GM18499 (cell line): Measurements from ENCODE around the gene MRPS26.
"Not testable (repeated sequence)": the region's sequence is repeated elsewhere in the genome, so short reads cannot be mapped to it uniquely, and the experiment has no call there.

ENCODE experiments used
- ATAC-seq: cut with Tn5 transposase; IDR thresholded peaks from one replicate; pipeline ENCODE4 v1.9.1; 2021; ENCODE audit warnings: moderate number of reproducible peaks; ENCODE audit not compliant: insufficient read depth, unreplicated experiment

Gene MRPS26

DNA sequence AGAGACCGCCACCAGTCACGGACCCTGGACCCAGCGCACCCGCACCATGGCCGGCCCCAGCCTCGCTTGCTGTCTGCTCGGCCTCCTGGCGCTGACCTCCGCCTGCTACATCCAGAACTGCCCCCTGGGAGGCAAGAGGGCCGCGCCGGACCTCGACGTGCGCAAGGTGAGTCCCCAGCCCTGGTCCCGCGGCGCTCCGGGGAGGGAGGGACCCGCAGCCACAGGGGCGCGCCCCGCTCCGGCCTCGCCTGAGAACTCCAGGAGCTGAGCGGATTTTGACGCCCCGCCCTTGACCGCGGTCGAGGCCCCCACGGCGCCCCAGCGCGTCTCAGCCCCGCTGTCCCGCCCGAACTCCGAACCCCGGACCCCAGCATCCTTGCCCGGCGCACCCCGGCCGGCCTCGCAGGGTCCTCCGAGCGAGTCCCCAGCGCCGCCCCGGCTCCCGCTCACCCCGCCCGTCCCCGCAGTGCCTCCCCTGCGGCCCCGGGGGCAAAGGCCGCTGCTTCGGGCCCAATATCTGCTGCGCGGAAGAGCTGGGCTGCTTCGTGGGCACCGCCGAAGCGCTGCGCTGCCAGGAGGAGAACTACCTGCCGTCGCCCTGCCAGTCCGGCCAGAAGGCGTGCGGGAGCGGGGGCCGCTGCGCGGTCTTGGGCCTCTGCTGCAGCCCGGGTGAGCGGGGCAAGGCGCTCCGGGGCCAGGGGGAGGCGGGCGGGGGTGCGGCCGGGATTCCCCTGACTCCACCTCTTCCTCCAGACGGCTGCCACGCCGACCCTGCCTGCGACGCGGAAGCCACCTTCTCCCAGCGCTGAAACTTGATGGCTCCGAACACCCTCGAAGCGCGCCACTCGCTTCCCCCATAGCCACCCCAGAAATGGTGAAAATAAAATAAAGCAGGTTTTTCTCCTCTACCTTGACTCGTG lies 26.0 kb downstream of the MRPS26 start, which contains the start of gene OXT:
Gene OXT (plus strand): TSS at position 11 of the 920 bp plus-strand sequence. CDS start 36 bp downstream, at position 47.
- no peak for ATAC-seq

DNA sequence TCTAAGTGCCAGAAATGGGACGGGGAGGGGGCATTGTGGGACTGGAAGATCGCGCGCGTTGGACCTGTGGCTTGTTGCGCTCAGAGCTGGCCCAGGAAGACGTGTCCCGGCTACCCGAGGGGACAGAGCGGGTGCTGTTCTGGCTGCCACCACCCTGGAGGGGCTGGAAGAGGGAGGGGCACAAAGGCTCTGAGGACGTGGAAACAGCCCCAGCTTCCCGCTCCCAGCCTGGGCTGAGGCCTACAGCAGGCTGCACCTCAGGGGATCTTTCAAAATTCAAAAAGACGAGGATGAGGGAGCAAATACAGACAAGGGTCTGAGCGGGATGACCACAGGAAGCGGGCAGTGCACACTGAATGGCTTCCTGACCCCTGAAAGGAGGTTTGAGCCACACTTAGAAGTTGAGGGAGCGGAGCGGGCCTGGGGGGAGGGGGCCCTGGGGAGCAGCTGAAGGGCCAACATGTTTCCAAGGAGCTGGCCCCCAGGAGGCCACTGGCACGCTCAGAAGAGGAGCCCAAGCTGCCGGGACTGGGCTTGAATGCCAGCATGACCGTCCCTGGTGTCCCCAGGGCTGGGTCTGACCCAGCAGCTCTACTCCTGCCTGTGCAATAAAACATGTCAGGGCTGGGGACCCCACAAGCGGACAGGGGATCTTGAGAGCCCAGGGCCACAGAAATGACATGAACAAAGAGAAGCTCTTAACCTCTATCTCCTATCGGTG lies 26.8 kb downstream of the MRPS26 start:
- no peak for ATAC-seq

DNA sequence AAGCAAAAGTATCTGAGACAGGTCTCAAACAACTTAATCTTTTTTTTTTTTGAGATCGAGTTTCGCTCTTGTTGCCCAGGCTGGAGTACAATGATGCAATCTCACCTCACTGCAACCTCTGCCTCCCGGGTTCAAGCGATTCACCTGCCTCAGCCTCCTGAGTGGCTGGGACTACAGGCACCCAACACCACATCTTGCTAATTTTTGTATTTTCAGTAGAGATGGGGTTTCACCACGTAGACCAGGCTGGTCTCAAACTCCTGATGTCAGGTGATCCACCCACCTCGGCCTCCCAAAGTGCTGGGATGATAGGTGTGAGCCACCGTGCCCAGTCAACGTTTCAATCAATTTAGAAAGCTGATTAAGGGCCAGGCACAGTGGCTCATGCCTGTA lies 27.4 kb downstream of the MRPS26 start:
- not testable (repeated sequence) for ATAC-seq

DNA sequence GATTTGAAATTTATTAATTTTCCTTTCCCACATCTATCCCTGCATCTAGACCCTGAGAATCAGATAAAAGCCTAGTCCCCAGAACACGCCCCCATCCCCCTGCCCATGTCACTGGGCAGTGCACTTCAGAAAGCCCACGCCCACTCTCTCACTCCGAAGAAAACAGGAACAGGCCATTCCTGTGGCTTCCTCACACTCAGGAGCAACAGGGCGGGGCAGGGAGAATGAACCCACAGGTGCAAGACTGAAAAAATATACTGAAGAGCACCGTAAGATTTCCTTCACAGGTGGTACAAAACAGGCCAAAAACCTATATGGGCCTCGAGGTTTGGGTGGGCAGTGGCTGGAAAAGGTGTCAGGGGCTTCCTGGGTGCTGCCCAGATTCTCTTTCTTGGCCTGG lies 29.0 kb downstream of the MRPS26 start:
- ATAC-seq: no peak

DNA sequence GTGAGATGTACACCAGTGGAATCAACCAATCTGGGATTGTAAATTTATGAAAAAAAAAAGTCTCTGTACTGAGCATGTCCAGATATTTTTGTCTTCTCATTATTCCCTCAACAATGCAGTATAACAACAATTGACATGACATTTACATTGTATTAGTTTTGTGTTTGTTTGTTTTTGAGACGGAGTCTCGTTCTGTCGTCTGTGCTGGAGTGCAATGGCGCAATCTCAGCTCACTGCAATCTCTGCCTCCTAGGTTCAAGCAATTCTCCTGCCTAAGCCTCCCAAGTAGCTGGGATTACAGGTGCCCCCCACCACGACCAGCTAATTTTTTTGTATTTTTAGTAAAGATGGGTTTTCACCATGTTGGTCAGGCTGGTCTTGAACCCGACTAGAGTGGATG lies 29.5 kb downstream of the MRPS26 start:
- not testable (repeated sequence) for ATAC-seq

DNA sequence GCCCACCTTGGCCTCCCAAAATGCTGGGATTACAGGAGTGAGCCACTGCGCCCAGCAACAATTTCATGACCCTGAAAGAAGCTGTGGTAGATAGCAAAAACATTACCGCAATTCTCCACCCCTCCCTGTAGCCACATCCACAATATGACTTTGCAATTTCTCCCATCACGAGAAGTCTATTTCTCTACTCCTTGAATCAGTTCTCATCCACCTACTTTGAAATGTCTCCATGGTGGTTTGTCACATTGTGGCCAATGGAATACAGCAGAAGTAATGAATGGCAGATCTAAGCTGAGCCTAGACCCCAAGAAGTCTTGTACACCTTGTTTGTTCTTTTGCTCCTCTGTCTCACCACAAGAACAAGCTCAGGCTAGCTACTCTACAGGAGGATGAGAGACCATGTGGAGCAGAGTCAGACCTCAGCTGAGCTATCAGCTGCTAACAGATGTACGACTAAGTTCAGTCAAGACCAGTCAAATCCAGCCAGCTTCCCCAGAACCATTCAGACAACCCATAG lies 31.8 kb downstream of the MRPS26 start:
- no peak for ATAC-seq

DNA sequence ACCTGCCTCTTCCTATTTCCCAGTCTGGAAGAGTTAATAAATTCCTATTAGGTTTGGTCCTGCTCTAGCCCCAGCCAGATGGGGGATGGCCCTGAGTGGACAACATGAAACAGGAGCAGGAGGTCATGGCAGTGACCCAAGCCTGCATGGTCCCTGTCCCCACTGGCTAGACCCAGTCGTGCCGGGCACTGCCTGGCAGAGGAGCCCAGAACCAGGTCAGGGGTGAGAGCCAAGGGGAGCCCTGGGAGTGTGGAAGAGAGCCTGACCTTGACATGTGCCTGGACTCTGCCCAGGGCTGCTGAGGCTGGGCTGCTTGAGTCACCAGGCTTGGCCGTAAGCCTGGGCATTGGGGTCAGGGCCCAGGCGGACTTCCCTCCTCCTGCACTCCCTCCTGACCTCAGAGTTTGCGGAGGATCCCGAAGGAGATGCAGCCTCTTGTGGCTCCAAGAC lies 35.1 kb downstream of the MRPS26 start:
- ATAC-seq: no peak

DNA sequence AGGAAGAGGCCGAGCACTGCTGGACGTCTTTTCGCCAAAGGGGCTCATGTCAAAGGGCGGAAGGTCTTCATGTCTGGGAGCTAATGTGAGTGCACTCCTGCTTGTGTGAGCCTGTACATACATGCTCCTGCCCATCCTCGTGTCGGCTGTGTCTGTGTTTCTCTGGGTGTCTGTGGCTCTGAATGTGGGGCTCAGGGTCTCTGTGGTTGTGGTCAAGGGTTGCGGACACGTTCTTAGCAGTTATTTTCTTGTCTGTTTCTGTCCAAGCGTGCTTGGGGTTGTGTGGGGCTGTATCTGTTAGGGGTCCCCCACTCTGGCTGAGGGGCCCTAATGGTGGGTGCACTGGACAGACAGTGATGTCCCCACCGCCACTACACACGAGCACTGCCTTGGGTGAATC lies 35.8 kb downstream of the MRPS26 start:
- no peak for ATAC-seq

DNA sequence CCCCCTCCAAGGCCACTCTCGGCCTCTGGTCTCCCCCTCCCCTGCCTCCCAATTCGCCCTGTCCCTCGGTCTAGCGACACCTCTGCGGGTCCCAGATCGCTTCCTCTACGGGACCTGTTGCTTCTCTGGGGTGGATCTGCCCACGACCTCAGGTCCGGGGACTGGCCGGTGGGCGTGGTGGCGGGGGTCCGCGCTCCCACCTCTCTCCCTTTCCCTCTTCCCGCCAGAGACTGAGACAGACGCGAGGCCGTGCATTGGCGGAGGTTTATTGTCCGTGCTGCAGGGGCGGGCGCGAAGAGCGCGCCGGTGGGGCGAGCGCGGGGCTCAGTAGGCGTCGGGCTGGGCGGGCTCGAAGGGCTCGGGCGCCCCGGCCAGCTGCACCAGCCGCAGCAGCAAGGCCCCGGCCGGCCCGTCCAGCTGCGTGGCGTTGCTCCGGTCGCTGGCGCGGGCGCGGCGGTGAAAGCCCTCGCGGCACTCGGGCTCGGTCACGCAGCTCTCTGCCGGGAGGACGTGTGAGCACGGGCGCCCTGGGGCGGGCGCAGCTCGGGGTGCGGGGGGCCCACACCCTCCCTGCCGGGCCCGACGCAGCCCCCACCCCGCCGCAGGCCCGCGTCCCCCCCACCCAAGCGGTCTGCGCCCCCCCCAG lies 36.6 kb downstream of the MRPS26 start:
- no peak for ATAC-seq

DNA sequence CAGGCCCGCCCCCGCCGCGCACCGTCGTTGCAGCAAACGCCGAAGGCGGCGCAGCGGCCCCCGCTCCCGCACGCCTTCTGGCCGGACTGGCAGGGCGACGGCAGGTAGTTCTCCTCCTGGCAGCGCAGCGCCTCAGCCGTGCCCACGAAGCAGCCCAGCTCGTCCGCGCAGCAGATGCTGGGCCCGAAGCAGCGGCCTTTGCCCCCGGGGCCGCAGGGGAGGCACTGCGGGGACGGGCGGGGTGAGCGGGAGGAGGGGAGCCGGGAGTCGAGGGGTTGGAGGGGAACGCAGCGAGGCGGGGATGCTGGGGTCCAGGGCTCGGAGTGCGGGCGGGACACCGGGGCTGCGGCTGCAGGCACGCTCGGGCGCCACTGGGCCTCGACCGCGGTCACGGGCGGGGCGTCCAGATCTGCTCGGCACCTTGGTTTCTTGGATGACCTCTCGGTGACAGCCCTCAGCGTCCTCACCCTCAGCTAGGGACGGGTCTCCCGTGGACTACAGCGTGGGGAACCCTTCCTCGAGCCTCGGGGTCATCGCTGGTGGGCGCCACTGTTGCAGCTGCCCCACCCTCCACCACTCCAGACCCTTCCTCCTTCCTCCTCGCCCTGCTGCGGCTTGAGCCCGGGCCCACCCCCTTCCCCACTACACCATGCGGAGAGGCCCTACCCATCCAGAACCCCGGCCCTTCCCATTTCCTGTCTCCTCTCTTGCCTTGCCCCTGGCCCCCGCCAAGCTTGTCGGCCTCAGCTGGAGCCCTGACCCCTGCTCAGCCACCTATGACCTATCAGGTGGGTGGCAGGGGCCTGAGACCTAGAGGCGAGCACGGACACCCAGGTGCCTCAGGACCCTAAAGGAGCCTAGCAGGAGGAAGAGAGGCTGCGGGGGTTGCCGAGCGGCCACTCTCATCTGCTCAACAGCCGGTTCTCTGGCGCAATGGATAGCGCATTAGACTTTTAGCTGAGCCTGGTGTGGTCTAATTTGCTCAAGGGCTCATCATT lies 37.4 kb downstream of the MRPS26 start:
- no peak for ATAC-seq

DNA sequence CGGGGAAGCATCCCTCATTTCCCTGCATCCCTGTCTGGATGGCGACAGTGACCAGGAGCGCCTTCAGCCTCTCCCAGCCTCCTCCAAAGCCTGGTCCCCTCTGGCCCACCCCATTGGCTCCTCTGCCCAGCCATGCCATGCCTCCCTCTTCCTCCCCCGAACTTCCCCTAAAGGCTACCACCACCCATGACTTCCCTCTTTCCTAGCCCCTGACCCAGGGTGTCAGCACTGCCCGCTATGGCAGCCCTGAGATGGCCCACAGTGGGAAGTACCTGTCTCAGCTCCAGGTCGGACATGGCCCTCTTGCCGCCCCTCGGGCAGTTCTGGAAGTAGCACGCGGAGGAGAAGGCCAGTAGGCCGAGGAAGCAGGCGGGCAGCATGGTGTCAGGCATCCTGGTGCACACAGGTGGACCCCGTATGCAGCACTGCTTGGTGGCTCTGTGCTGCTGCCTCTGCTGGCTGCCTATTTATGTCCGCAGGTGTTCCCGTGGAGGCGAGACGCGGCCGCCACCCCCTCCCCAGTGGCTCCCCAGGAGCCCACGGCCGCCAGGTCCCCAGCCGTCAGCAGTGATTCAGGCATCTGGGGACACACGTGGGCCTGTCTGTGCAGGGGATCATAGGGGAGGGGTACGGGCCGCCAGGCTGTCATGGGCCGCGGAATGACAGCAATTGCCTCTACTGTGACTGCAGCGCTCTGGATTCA lies 38.6 kb downstream of the MRPS26 start, which contains the start of gene AVP:
Gene AVP (minus strand): TSS at position 442 of the 703 bp plus-strand sequence. CDS start 50 bp downstream, at position 392.
- no peak for ATAC-seq

DNA sequence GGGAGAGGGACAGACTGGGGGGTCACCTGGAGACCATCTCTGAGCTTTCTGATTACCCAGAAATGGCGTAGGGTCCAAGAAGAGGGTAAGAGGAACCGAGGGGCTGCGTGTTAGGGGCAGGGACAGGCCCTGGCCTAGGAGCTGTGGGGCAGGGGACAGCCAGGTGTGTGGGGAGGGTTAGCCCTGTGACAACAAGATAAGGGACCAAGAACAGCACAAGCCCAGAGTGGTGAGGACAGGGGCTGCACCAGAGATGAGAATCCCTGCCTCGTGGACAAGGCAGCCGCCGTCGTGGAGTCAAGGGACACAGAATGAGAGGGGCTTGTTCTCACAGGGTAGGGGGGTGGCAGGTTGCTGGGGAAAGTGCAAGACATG lies 39.1 kb downstream of the MRPS26 start:
- ATAC-seq: no peak

DNA sequence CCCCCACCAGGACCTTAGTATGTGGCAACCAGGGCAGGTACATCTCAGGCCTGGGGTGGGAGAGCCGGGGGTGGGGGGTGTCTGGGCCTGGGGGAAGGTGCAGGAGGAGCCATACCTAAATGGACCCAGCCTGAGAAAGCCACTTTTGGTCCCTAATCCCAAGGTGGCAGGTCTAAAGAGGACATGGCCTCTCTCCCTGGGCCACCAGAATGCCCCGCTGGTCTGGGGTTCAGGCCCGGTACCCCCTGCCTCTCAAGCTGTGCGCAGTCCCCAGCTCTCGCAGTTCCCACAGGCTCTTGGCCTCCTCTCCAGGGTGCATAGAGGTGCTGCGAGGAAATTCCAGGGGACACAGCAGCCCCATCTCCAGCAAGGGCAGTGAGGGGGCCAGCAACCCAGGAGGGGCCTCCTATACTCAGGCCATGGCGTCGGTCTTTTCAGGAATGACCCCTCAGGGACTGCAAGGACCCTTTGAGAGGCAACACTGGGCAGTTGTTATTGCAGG lies 39.8 kb downstream of the MRPS26 start:
- no peak for ATAC-seq

DNA sequence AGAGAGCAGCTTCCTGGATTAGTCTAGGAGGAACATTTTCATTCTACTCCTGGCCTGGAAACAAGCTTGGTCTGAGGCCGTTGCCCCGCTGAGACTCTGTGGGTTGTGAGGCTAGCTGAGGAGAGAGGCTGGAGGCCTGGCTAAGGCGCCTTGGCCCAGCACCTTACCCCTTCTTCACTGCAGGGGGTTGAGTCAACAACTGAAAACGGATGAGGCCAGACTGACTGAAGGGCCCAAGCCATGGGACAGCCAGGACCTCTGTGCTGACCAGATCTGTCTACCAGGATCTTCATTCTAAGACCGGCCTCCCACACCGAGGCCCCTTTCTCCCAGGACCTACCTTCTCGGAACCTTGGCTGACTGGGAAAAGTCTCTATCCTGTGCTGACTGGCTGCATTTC lies 42.2 kb downstream of the MRPS26 start:
- no peak for ATAC-seq

DNA sequence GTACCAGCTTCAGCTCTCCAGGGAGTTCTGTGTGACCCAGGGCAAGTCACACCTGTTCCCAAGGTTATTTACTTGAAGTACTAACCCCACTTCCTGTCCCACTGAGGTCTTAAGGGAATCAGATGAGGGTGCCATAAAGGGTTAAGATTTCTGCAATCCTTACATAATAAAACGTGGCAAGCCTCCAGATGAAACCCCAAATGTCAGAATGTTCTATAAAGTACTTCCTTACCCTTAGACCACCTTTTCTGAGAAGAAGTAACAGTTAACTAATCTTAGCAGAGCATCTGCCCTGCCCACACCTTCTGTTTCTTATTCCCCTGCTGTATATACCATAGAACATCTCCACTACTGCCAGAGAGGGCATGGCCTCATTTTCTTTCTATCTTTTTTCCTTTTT lies 44.7 kb downstream of the MRPS26 start:
- no peak for ATAC-seq

DNA sequence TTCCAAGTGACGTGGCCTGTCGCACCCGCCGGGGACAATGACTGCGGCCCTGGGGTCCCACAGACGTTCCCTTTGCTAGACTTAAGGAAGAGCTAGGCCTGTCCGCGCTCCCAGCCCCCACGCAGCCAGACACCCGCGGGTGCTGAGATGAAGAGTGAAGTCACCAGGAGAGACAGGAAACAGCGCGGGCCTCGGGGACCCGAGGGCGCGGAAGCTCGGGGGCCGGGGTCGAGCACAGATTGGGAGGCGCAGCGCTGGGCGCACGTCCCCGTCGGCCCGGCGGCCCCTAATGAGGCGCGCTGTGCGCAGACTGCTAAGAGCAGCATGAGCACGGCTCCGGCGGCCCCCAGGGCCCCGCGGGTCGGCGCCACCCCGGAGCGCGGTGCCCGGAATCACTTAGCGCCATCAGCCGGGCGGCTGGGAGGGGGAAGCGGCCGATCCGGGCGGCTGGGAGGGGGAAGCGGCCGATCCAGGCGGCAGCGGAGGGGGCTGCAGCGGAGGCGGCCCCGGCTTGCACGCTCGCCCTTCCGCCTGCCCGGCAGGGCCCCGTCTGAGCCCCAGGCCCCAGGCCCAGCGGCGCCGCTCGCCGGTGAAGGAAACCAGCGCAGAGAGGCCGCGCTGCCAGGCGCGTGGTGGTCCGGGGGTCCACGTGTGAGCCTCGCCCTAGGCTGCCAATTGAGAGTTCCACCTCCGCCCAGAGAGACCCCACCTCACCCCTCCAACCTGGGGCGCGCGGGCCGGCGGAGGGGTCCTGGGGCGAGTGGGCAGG lies 46.9 kb downstream of the MRPS26 start:
- ATAC-seq: no peak

DNA sequence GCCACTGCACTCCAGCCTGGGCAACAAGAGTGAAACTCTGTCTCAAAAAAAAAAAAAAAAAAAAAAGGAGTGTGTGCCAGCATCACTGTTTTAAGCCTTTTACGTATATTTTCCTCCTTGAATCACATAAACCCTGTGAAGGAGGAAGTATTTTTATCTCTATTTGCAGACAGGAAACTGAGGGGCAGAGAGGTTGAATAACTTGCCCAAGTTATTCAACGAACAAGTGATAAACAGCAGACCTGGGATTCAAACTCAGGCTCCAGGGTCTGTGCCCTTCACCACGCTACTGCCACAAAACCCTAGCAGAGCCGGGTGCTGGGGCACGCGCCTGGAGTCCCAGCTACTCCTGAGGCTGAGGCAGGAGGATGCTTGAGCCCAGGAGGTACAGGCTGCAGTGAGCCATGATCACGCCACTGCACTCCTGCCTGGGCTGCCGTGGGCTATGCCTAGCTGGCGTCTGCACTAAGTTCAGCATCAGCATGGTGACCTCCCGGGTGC lies 48.1 kb downstream of the MRPS26 start:
- no peak for ATAC-seq
